ENCODE measurements around the gene CLEC4F. TPM values are rescaled to one million over a fixed set of nuclear protein-coding genes. Genes with fewer than 3 reads are reported as not detected.
"Not testable (repeated sequence)": the region's sequence is repeated elsewhere in the genome, so short reads cannot be mapped to it uniquely, and the experiment has no call there.

Gene CLEC4F
- polyA plus RNA-seq, 1 of the 3 experiments (the other 2 are of a cell fraction): 0.12 TPM

- Histone ChIP-seq H3K36me3 (replicated peaks in 1 of 2; ENCODE audit: control insufficient read depth in 1 of 2, insufficient read depth in 2 of 2, low read length in 1 of 2) (no peaks in the 10 kb centered on the region), H3K27me3 (ENCODE audit: insufficient read depth) (no peaks in the 10 kb centered on the region; the same call in 1 of the 2 replicates), H3K9ac (no peak overlapping the region), H3K9me2 (no peaks in the 10 kb centered on the region), H3F3A (replicated peaks; ENCODE audit: insufficient read depth) (no peaks in the 10 kb centered on the region), H3K9me3 (no peaks in the 10 kb centered on the region), H2AFZ (ENCODE audit: low read depth) (no peak overlapping the region), H3K4me1 (ENCODE audit: control insufficient read depth in 1 of 2, insufficient read depth in 2 of 2, low read depth in 1 of 2, low read length in 1 of 2) (no peaks in the 10 kb centered on the region), H3K27ac (ENCODE audit: low read depth in 2 of 2, low read length in 1 of 2) (no peak overlapping the region), H3K79me2 (ENCODE audit: insufficient read depth) (no peaks in the 10 kb centered on the region), H4K20me1 (ENCODE audit: insufficient read depth) (no peaks in the 10 kb centered on the region), H3K4me3 (ENCODE audit: low read depth in 2 of 2, low read length in 1 of 2) (no peak overlapping the region), H3K4me2 (no peak overlapping the region)
- WGBS (ENCODE audit: low lambda C conversion rate): 29% methylated on average over 7 of the region's 10 CpGs
- ChIA-PET POLR2A (no interaction called here), CTCF (interaction anchor here (1.1 to 1.6 kb wide), 2 partner anchors 11 to 16 kb away, joined by 3 to 4 read pairs; partner anchors contain the start of gene FIGLA)
- no peak for TF ChIP-seq FOXM1 (IDR thresholded peaks at IDR 0.05; ENCODE audit: low read depth)
- no peak for TF ChIP-seq NRF1 (IDR thresholded peaks at IDR 0.05; ENCODE audit: low read depth, low read length)
- TF ChIP-seq NFIC (IDR thresholded peaks at IDR 0.05; ENCODE audit: borderline replicate concordance): no peak
- TF ChIP-seq CHD2 (IDR thresholded peaks at IDR 0.05; ENCODE audit: low read length, partially characterized antibody): no peak
- no peak for TF ChIP-seq MXI1 (IDR thresholded peaks at IDR 0.05; ENCODE audit: low read depth, low read length)
- TF ChIP-seq RCOR1 (IDR thresholded peaks at IDR 0.05; ENCODE audit: low read length): no peak
- TF ChIP-seq GATA2 (CRISPR knock-in tag; IDR thresholded peaks at IDR 0.05): no peak
- TF ChIP-seq FOSL2 (IDR thresholded peaks at IDR 0.05; ENCODE audit: borderline replicate concordance, low read depth): no peak
- no peak for TF ChIP-seq RFX5 (IDR thresholded peaks at IDR 0.05; ENCODE audit: low read length)
- TF ChIP-seq, protein P1, sequence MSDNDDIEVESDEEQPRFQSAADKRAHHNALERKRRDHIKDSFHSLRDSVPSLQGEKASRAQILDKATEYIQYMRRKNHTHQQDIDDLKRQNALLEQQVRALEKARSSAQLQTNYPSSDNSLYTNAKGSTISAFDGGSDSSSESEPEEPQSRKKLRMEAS (IDR thresholded peaks at IDR 0.05; ENCODE audit: low read depth): no peak
- no peak for TF ChIP-seq POLR2AphosphoS5 (IDR thresholded peaks at IDR 0.05; ENCODE audit: low read depth, low read length)
- DNase-seq: no peak
Measured at GRCh38 chr2:70801607-70802263, 18.7 kb downstream of the CLEC4F start.

DNA sequence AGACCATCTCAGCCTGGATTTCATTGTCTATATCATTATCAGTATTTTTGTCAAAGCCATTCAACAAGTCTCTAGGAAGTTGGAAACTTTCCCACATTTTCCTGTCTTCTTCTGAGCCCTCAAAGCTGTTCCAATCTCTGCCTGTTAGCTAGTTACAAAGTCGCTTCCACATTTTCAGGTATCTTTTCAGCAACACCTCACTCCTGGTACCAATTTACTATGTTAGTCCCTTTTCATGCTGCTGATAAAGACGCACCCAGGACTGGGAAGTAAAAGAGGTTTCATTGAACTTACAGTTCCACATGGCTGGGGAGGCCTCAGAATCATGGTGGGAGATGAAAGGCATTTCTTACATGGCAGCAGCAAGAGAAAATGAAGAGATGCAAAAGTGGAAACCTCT lies 20.7 kb downstream of the CLEC4F start:
- Histone ChIP-seq H3K9ac (no peak overlapping the region), H3K9me2 (no peaks in the 10 kb centered on the region), H4K20me1 (ENCODE audit: insufficient read depth) (no peaks in the 10 kb centered on the region), H3K9me3 (no peaks in the 10 kb centered on the region), H3K79me2 (ENCODE audit: insufficient read depth) (no peaks in the 10 kb centered on the region), H3K27me3 (ENCODE audit: insufficient read depth) (no peaks in the 10 kb centered on the region; the same call in 1 of the 2 replicates), H3K36me3 (replicated peaks in 1 of 2; ENCODE audit: control insufficient read depth in 1 of 2, insufficient read depth in 2 of 2, low read length in 1 of 2) (no peaks in the 10 kb centered on the region), H3F3A (replicated peaks; ENCODE audit: insufficient read depth) (no peaks in the 10 kb centered on the region), H3K4me2 (no peak overlapping the region), H3K27ac (ENCODE audit: low read depth in 2 of 2, low read length in 1 of 2) (no peak overlapping the region), H3K4me3 (ENCODE audit: low read depth in 2 of 2, low read length in 1 of 2) (no peak overlapping the region), H2AFZ (ENCODE audit: low read depth) (no peak overlapping the region), H3K4me1 (ENCODE audit: control insufficient read depth in 1 of 2, insufficient read depth in 2 of 2, low read depth in 1 of 2, low read length in 1 of 2) (no peaks in the 10 kb centered on the region)
- no peak for DNase-seq
- TF ChIP-seq, protein P2, sequence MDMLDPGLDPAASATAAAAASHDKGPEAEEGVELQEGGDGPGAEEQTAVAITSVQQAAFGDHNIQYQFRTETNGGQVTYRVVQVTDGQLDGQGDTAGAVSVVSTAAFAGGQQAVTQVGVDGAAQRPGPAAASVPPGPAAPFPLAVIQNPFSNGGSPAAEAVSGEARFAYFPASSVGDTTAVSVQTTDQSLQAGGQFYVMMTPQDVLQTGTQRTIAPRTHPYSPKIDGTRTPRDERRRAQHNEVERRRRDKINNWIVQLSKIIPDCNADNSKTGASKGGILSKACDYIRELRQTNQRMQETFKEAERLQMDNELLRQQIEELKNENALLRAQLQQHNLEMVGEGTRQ (IDR thresholded peaks at IDR 0.05; ENCODE audit: borderline replicate concordance, low read depth, low read length): no peak
- TF ChIP-seq ZBTB33 (IDR thresholded peaks at IDR 0.05; ENCODE audit: borderline replicate concordance, low read depth) (no peak), EP300 (IDR thresholded peaks at IDR 0.05; ENCODE audit: borderline replicate concordance in 1 of 2, low read depth in 1 of 2, low read length in 1 of 2) (no peak), RAD21 (IDR thresholded peaks at IDR 0.05; ENCODE audit: low read length) (no peak), GATA2 (CRISPR knock-in tag; IDR thresholded peaks at IDR 0.05) (no peak), RXRA (IDR thresholded peaks at IDR 0.05; ENCODE audit: borderline replicate concordance, low read depth) (no peak), GABPA (IDR thresholded peaks at IDR 0.05; ENCODE audit: low read depth) (no peak), ELF1 (IDR thresholded peaks at IDR 0.05) (no peak), TAF1 (IDR thresholded peaks at IDR 0.05; ENCODE audit: borderline replicate concordance, low read depth, low read length) (no peak)
- TF ChIP-seq, protein P3, sequence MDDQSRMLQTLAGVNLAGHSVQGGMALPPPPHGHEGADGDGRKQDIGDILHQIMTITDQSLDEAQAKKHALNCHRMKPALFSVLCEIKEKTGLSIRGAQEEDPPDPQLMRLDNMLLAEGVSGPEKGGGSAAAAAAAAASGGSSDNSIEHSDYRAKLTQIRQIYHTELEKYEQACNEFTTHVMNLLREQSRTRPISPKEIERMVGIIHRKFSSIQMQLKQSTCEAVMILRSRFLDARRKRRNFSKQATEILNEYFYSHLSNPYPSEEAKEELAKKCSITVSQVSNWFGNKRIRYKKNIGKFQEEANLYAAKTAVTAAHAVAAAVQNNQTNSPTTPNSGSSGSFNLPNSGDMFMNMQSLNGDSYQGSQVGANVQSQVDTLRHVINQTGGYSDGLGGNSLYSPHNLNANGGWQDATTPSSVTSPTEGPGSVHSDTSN (IDR thresholded peaks at IDR 0.05): no peak
- ChIA-PET POLR2A (no interaction called here), CTCF (no interaction called here)
- 15% methylated on average over 2 of the region's 2 CpGs for WGBS (ENCODE audit: low lambda C conversion rate)

DNA sequence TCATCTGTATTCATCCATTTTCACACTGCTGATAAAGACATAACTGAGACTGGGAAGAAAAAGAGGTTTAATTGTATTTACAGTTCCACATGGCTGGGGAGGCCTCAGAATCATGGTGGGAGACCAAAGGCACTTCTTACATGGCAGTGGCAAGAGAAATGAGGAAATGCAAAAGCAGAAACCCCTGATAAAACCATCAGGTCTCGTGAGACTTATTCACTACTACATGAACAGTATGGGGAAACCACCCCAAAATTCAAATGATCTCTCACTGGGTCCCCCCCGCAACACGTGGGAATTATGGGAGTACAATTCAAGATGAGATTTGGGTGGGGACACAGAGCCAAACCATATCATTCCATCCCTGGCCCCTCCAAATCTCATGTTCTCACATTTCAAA lies 22.4 kb downstream of the CLEC4F start:
- H3K4me2 ChIP-seq; H3K9me3 ChIP-seq; DNase-seq; H3K79me2 ChIP-seq (ENCODE audit: insufficient read depth); H3F3A ChIP-seq (replicated peaks; ENCODE audit: insufficient read depth); H3K4me1 ChIP-seq (ENCODE audit: control insufficient read depth in 1 of 2, insufficient read depth in 2 of 2, low read depth in 1 of 2, low read length in 1 of 2); H4K20me1 ChIP-seq (ENCODE audit: insufficient read depth); H3K9me2 ChIP-seq; POLR2A ChIA-PET; H3K9ac ChIP-seq; H2AFZ ChIP-seq (ENCODE audit: low read depth); H3K27ac ChIP-seq (ENCODE audit: low read depth in 2 of 2, low read length in 1 of 2); H3K27me3 ChIP-seq (ENCODE audit: insufficient read depth); H3K36me3 ChIP-seq (replicated peaks in 1 of 2; ENCODE audit: control insufficient read depth in 1 of 2, insufficient read depth in 2 of 2, low read length in 1 of 2); H3K4me3 ChIP-seq (ENCODE audit: low read depth in 2 of 2, low read length in 1 of 2): not testable (repeated sequence)
- CTCF ChIA-PET: interaction anchor here (1.3 to 2.3 kb wide), 3 partner anchors 9 to 143 kb away, joined by 3 to 8 read pairs (median 4); no protein-coding TSS in a partner anchor
- 23% methylated on average over 3 of the region's 3 CpGs for WGBS (ENCODE audit: low lambda C conversion rate)
